HG02798 (cell line): ENCODE measurements around the gene S100A2.
"Not testable (repeated sequence)": the region's sequence is repeated elsewhere in the genome, so short reads cannot be mapped to it uniquely, and the experiment has no call there.

Experiments
- ATAC-seq: cut with Tn5 transposase; IDR thresholded peaks from one replicate; pipeline ENCODE4 v1.9.1; 2021; ENCODE audit warnings: mild to moderate bottlenecking; ENCODE audit not compliant: unreplicated experiment, poor library complexity

The S100A2 gene

GRCh38 chr1:153566414-153567371 is 1.0 kb upstream of the S100A2 start:
- ATAC-seq: peak; percentile 35

- no peak for ATAC-seq
These were observed 1.7 kb downstream of the S100A2 start for GRCh38 chr1:153563991-153564390.

- no peak for ATAC-seq
These were observed 2.2 kb downstream of the S100A2 start for GRCh38 chr1:153563483-153563901.

- ATAC-seq: not testable (repeated sequence)
These were observed 3.6 kb downstream of the S100A2 start for GRCh38 chr1:153562021-153562420.

- ATAC-seq: no peak
These were observed 4.1 kb downstream of the S100A2 start for GRCh38 chr1:153561466-153561985.

GRCh38 chr1:153560771-153561465 is 4.7 kb downstream of the S100A2 start:
- ATAC-seq: no peak

GRCh38 chr1:153560241-153560640 is 5.4 kb downstream of the S100A2 start:
- no peak for ATAC-seq

- no peak for ATAC-seq
These were observed 7.8 kb downstream of the S100A2 start for GRCh38 chr1:153557877-153558276.

GRCh38 chr1:153556348-153556747 is 9.3 kb downstream of the S100A2 start:
- no peak for ATAC-seq

GRCh38 chr1:153553830-153554541 is 11.7 kb downstream of the S100A2 start:
- no peak for ATAC-seq

GRCh38 chr1:153553096-153553495 is 12.5 kb downstream of the S100A2 start:
- ATAC-seq: no peak

- no peak for ATAC-seq
These were observed 13.3 kb downstream of the S100A2 start for GRCh38 chr1:153552335-153552734.

GRCh38 chr1:153550827-153551500 is 14.7 kb downstream of the S100A2 start:
- no peak for ATAC-seq

- ATAC-seq: no peak
These were observed 15.3 kb downstream of the S100A2 start for GRCh38 chr1:153550398-153550758.

- no peak for ATAC-seq
These were observed 15.8 kb downstream of the S100A2 start for GRCh38 chr1:153549741-153550397.

- no peak for ATAC-seq
These were observed 16.6 kb downstream of the S100A2 start, which contains the start of gene S100A3 for GRCh38 chr1:153548722-153549688. Gene S100A3 (minus strand): TSS chr1:153549258. CDS start chr1:153548485, 773 bp downstream.

GRCh38 chr1:153547560-153548551 is 17.8 kb downstream of the S100A2 start:
- no peak for ATAC-seq
